ENCODE measurements around the gene KSR2. TPM values are rescaled to one million over a fixed set of nuclear protein-coding genes. Genes with fewer than 3 reads are reported as not detected.

The KSR2 gene
- total RNA-seq, 2 donors from 2014 or later: 0.66 to 1.0 TPM

DNA sequence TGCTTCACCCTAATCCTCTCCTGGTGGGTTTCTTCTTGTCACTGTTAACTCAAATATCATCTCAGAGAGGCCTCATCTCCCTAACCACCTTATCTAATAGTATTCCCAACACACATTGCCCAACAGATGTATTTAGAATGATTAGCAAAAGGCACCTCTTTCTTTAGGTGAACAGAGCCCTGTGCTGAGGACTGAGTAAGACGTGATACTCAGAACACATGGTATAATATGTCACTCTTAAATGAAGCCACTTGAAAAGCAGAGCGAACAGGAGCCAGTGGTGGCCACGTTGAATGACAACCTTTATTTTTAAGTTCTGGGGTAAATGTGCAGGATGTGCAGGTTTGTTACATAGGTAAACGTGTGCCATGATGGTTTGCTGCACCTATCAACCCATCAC is 1.5 kb upstream of the KSR2 start:
- Histone ChIP-seq H3K36me3 (replicated peaks in 1 of 2; ENCODE audit: insufficient read depth in 1 of 2, low read depth in 2 of 2) (no peaks in the 10 kb centered on the region), H3K27me3 (no peaks in the 10 kb centered on the region), H3K27ac (no peak overlapping the region), H3K4me1 (peaks cover 10% of the 10 kb centered on the region), H3K4me3 (no peak overlapping the region), H3K9me3 (no peaks in the 10 kb centered on the region)
- intact Hi-C loops (cut with DNase I): no loop called here
- DNase-seq (no peak), ATAC-seq (no peak)
- WGBS, 2 donors: 87 to 90% methylated on average over 4 of the region's 4 CpGs
- TF ChIP-seq CTCF (IDR thresholded peaks at IDR 0.05) (no peak), POLR2A (IDR thresholded peaks at IDR 0.05) (no peak)

GRCh38 chr12:117968151-117968789 is 520 bp downstream of the KSR2 start:
- WGBS, 2 donors: 3 to 9% methylated on average over 10 of the region's 10 CpGs
- H3K36me3 ChIP-seq (replicated peaks in 1 of 2; ENCODE audit: insufficient read depth in 1 of 2, low read depth in 2 of 2): no peaks in the 10 kb centered on the region
- H3K9me3 ChIP-seq: no peaks in the 10 kb centered on the region
- H3K4me3 ChIP-seq: peak overlapping the region; percentile 77 to 89
- no peak for TF ChIP-seq POLR2A (IDR thresholded peaks at IDR 0.05)
- TF ChIP-seq CTCF (IDR thresholded peaks at IDR 0.05): no peak
- intact Hi-C loops (cut with DNase I): no loop called here
- peaks cover 10% of the 10 kb centered on the region for H3K4me1 ChIP-seq
- H3K27ac ChIP-seq: peak overlapping the region; percentile 63 to 93 (median 86)
- H3K27me3 ChIP-seq: no peaks in the 10 kb centered on the region
- ATAC-seq (no peak), DNase-seq (no peak)

GRCh38 chr12:117967512-117967911 is 1.3 kb downstream of the KSR2 start:
- no peak for DNase-seq
- Histone ChIP-seq H3K4me3 (no peak overlapping the region), H3K4me1 (peaks cover 10% of the 10 kb centered on the region), H3K9me3 (no peaks in the 10 kb centered on the region), H3K27ac (no peak overlapping the region), H3K36me3 (replicated peaks in 1 of 2; ENCODE audit: insufficient read depth in 1 of 2, low read depth in 2 of 2) (no peaks in the 10 kb centered on the region), H3K27me3 (no peaks in the 10 kb centered on the region)
- intact Hi-C loops (cut with DNase I): no loop called here
- TF ChIP-seq POLR2A (IDR thresholded peaks at IDR 0.05) (no peak), CTCF (IDR thresholded peaks at IDR 0.05) (no peak)
- no peak for ATAC-seq
- 42 to 54% methylated on average over 12 of the region's 12 CpGs for WGBS, 2 donors

DNA sequence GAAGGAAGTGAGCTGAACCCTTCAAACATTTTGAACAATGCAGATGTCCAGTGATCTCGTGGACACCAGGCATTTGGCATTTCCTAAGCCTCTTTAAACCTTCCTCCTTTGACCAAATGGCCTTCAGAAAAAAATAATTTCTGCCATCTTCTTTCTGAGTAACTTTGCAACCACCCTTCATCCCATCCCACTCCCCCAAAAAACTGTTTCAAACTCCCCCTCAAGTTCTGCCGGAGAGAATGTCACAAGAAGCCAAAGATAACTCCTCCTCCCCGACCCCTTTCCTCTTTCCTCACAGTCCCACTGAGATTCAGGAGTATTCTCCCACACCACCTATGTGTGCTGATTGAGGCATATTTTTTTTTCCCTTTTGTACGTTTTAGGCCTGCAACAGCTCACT is 1.7 kb downstream of the KSR2 start:
- Histone ChIP-seq H3K4me3 (no peak overlapping the region), H3K4me1 (peaks cover 10% of the 10 kb centered on the region), H3K27ac (peak overlapping the region in 1 of 4 donors; percentile 5), H3K9me3 (no peaks in the 10 kb centered on the region), H3K36me3 (replicated peaks in 1 of 2; ENCODE audit: insufficient read depth in 1 of 2, low read depth in 2 of 2) (no peaks in the 10 kb centered on the region), H3K27me3 (no peaks in the 10 kb centered on the region)
- no peak for ATAC-seq
- 42 to 57% methylated on average over 4 of the region's 4 CpGs for WGBS, 2 donors
- DNase-seq: no peak
- TF ChIP-seq POLR2A (IDR thresholded peaks at IDR 0.05) (no peak), CTCF (IDR thresholded peaks at IDR 0.05) (no peak)
- intact Hi-C loops (cut with DNase I): no loop called here

DNA sequence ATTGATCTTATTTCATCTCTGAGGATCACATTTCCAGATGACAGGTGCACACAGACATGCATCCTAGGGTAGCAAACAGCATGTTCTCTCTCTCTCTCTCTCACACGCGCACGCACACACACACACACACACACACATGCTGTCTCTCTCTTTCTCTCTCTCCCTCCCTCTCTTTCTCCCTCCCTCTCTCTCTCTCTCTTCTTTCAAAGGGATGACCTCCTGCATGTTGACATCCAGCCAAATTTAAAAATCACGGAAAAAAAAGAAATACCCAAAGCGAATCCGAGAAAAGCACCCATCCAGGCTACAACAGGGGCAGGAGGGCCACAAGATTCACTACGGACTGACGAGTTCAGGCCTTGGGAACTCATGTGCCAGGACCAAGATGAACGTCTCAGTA is 2.3 kb downstream of the KSR2 start:
- no peaks in the 10 kb centered on the region for H3K9me3 ChIP-seq
- H3K36me3 ChIP-seq (replicated peaks in 1 of 2; ENCODE audit: insufficient read depth in 1 of 2, low read depth in 2 of 2): no peaks in the 10 kb centered on the region
- peaks cover 10% of the 10 kb centered on the region for H3K4me1 ChIP-seq
- WGBS, 2 donors: 43 to 48% methylated on average over 9 of the region's 9 CpGs
- no peak for ATAC-seq
- no peak overlapping the region for H3K4me3 ChIP-seq
- TF ChIP-seq POLR2A (IDR thresholded peaks at IDR 0.05) (no peak), CTCF (IDR thresholded peaks at IDR 0.05) (no peak)
- intact Hi-C loops (cut with DNase I): no loop called here
- no peak for DNase-seq
- peak overlapping the region in 1 of 4 donors; percentile 5 for H3K27ac ChIP-seq
- H3K27me3 ChIP-seq: no peaks in the 10 kb centered on the region
